ENCODE results near the gene TOPAZ1. TPM values are rescaled to one million over a fixed set of nuclear protein-coding genes. Genes with fewer than 3 reads are reported as not detected.
"Not testable (repeated sequence)": the region's sequence is repeated elsewhere in the genome, so short reads cannot be mapped to it uniquely, and the experiment has no call there.

Gene TOPAZ1
- total RNA-seq, 1 donor from 2014 or later, result not detected

- DNase-seq, result no peak
These were observed 92.6 kb downstream of the TOPAZ1 start for GRCh38 chr3:44334326-44334725.

DNA sequence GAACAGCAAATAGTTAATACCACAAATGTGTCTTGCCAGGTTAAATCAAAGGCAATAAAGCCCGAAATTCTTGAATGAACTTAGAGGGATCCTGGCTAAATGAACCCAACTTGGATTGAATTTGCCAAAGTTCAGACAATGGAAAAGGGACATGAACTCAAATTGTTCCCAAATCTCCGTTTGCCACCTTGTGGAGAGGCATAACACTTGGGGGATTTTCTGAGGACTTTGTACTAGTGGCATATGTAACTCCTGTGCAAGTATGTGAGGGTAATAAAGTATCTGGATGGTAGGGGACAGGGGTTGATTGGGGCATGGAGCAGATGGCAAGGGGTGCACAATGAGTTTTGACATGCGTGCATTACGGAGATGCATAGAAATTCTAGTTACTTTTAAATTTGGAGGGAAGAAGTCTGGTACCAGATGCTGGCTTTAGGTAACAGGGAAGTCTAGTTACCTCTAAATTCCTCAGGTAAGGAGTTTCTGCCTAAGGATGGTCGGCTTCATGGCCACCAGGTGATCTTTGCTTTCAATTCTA lies 95.6 kb downstream of the TOPAZ1 start:
- DNase-seq, result no peak

- DNase-seq, result peak; percentile 99
These were observed 96.5 kb downstream of the TOPAZ1 start, which contains the start of gene TCAIM for GRCh38 chr3:44338010-44338827. Gene TCAIM (plus strand): TSS chr3:44338766. CDS start chr3:44354783, 16,017 bp downstream.

DNA sequence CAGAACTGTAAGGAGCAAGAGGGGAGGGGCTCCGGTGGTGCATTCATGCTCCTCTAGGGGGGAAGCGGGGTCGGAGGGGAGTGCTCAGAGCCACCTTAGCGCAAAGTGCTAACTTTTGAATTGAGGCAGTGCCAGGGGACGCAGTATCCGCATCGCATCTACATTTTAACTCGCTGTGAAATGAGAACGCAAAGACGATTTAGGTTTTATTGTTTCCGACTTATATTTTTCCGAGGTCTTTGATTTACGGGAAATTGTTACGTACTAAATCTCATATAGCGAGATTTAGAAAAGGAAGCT lies 97.1 kb downstream of the TOPAZ1 start:
- no peak for DNase-seq

- DNase-seq, result peak; percentile 31
These were observed 97.7 kb downstream of the TOPAZ1 start for GRCh38 chr3:44339181-44340057.

DNA sequence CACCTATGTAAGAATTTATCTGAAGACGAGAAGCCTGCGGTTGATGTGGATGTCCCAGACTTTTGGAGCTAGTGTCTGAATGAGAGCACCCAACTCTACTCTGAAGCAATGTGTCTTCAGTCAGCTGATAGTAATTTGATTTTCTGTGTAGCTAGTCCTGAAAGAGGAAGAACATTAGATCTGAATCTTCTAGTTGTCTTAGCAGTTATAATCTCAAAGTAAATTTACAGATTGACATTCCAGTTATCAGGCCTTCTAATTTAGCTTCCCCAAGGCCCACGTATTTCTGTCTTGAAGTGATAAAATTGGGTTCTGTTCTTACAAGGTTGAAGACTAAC lies 98.3 kb downstream of the TOPAZ1 start:
- DNase-seq, result no peak

DNA sequence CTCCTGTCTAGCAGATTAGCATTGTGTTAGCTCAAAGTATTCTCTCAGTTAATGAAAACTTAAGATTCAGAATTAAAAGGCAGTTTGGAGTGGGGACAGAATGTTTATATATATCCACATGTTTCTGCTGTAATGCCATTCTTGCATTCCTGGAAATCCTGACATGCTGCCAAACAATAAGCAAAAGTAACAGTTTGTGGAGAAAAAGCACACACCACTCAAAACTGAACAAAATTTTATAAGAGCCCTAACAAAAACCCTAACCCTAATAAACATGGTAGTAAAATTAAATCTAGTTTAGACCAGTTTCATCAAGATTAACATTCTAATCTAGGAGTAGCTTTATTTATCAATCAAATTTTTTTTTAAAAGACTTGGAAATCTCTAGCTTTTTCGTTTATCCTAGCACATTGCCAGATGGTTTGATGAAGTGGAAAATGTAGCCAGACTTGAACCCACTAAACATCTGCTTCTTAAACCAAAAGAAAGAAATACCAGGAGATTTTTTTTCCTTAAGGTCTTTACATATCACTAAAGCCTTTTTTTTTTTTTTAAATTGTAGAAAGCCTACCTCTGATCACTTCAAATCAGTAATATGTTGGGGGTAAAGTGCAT lies 100.6 kb downstream of the TOPAZ1 start:
- peak; percentile 74 for DNase-seq

- DNase-seq, result no peak
These were observed 101.7 kb downstream of the TOPAZ1 start for GRCh38 chr3:44343421-44343820.

GRCh38 chr3:44346590-44346989 lies 104.9 kb downstream of the TOPAZ1 start:
- DNase-seq, result not testable (repeated sequence)

- DNase-seq, result no peak
These were observed 107.3 kb downstream of the TOPAZ1 start for GRCh38 chr3:44348993-44349392.

DNA sequence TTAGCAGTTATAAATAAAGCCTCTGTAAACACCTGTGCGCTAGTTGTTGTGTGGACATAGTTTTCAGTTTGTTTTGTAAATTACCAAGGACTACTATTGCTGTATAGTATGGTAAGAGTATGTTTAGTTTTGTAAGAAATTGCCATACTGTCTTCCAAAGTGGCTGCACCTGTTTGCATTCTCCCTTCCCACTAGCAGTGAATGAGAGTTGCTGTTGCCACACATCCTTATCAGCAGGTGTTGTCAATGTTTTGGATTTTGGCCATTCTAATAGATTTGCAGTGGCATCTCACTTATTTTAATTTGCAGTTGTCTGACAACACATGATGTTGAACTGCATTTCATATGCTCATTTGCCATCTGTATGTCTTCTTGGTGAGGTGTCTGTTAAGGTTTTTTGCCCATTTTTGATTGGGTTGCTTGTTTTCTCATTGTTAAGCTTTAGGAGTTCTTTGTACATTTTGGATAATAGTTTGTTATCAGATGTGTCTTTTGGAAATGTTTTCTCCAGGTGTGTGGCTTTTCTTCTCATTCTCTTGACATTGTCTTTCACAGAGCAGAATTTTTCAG lies 111.8 kb downstream of the TOPAZ1 start:
- DNase-seq, result no peak

- DNase-seq, result peak; percentile 75
These were observed 113.8 kb downstream of the TOPAZ1 start for GRCh38 chr3:44355362-44356033.

- no peak for DNase-seq
These were observed 117.6 kb downstream of the TOPAZ1 start for GRCh38 chr3:44359146-44359751.

DNA sequence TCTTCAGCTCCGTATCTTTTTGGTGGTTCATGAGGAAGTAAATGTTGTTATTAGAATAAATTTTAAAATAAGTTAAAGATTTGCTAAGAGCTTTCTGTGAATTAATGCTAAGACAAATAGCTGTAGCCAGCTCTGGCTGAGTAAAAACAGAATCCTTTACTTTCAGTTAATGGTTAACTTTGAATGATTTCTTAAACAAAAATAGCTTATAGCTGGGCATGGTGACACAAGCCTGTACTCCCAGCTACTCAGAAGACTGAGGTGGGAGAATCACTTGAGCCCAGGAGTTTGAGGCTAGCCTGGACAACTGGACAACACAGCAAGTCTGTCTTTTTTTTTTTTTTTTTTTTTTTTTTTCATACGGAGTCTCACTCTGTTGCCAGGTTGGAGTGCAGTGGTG lies 121.9 kb downstream of the TOPAZ1 start:
- DNase-seq, result no peak

DNA sequence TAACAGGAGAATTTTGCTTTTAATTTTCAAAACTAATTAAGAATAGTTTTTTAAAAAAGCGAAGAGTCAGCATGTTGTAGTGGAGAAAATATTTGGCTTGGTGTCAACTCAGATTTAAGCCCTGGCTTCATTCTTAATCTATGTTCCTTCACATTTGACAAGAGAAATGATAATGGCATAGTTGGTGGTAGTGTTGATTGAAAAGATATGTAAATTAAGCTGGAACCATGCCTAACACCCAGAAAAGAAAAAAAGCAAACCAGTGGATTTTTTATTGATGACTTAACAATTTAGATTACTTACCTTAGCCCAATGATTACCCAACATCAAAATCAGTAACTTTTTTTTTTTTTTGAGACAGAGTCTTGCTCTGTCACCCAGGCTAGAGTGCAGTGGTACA lies 124.3 kb downstream of the TOPAZ1 start:
- no peak for DNase-seq

DNA sequence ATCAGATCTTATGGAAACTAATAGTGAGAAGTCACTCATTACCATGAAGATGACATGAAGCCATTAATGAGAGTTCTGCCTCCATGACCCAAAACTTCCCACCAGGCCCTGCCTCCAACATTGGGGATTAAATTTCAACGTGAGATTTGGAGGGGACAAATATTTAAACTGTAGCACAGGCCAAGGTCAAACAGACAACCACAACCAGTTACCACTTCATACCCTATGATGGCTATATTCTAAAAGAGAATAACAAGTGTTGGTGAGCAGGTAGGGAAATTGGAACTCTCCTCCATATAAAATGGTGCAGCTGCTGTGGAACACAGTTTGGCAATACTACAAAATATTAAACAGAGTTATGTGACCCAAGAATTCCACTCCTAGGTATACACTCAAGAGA lies 133.8 kb downstream of the TOPAZ1 start:
- DNase-seq, result no peak

Other genes starting within 250 kb of the TOPAZ1 start
- 43.4 TPM for gene TCAIM, start 96.9 kb downstream of the TOPAZ1 start, total RNA-seq
- 23.4 TPM for gene ZNF445, start 235.8 kb downstream of the TOPAZ1 start, total RNA-seq